ENCODE measurements around the gene NANOS3.

DNA sequence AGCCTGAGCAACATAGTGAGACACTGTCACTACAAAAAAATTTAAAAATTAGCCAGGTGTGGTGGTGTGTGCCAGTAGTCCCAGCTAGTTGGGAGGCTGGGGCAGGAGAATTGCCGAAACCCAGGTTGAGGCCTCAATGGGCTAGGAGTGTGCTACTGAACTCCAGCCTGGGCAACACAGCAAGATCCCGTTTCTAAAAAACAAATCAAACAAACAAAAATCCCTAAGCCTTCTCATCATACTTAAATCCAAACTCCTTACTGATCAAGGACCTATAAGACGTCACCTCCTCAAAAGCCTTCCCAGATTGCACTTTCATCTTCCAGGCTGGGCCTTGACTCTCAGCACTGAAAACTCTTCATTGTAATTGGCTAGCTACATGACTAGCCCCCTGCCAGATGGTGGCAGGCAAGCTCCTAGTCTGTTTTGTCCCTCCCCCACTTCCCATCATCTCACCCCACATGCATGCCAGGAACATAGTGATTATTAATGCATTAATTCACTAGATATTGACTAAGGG is 17.5 kb upstream of the NANOS3 start:
- TF ChIP-seq, protein P1, sequence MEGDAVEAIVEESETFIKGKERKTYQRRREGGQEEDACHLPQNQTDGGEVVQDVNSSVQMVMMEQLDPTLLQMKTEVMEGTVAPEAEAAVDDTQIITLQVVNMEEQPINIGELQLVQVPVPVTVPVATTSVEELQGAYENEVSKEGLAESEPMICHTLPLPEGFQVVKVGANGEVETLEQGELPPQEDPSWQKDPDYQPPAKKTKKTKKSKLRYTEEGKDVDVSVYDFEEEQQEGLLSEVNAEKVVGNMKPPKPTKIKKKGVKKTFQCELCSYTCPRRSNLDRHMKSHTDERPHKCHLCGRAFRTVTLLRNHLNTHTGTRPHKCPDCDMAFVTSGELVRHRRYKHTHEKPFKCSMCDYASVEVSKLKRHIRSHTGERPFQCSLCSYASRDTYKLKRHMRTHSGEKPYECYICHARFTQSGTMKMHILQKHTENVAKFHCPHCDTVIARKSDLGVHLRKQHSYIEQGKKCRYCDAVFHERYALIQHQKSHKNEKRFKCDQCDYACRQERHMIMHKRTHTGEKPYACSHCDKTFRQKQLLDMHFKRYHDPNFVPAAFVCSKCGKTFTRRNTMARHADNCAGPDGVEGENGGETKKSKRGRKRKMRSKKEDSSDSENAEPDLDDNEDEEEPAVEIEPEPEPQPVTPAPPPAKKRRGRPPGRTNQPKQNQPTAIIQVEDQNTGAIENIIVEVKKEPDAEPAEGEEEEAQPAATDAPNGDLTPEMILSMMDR (IDR thresholded peaks at IDR 0.05): no peak
- TF ChIP-seq POLR2A (IDR thresholded peaks at IDR 0.05): no peak
